WTC11 (cell line): Measurements from ENCODE around the gene RBMS1.

Source experiments
- AFF4 ChIP-seq: sonication (generic); formaldehyde crosslinking; IDR thresholded peaks from 2 replicates; pipeline ENCODE4 v1.8.1; 2023; ENCODE audit warnings: mild to moderate bottlenecking, missing genetic modification reagents, borderline replicate concordance
- ZBTB21 ChIP-seq: sonication (generic); formaldehyde crosslinking; IDR thresholded peaks from 2 replicates; pipeline ENCODE4 v1.8.1; 2023; ENCODE audit warnings: mild to moderate bottlenecking, missing genetic modification reagents, borderline replicate concordance
- TF ChIP-seq, protein P1 (sequence below): fragments of 200-600 bp; IDR thresholded peaks from 2 replicates; pipeline ENCODE4 v1.8.0; 2022; ENCODE audit warnings: antibody characterized with exemption
- TF ChIP-seq, protein P2 (sequence below): sonication (generic); formaldehyde crosslinking; conservative IDR thresholded peaks from 2 replicates; pipeline ENCODE4 v1.8.1; 2023; ENCODE audit warnings: mild to moderate bottlenecking, low read depth, missing genetic modification reagents, moderate library complexity
- TF ChIP-seq, protein P3 (sequence below): sonication (generic); formaldehyde crosslinking; IDR thresholded peaks from 2 replicates; pipeline ENCODE4 v1.8.0; 2023; ENCODE audit warnings: missing genetic modification reagents

DNA sequence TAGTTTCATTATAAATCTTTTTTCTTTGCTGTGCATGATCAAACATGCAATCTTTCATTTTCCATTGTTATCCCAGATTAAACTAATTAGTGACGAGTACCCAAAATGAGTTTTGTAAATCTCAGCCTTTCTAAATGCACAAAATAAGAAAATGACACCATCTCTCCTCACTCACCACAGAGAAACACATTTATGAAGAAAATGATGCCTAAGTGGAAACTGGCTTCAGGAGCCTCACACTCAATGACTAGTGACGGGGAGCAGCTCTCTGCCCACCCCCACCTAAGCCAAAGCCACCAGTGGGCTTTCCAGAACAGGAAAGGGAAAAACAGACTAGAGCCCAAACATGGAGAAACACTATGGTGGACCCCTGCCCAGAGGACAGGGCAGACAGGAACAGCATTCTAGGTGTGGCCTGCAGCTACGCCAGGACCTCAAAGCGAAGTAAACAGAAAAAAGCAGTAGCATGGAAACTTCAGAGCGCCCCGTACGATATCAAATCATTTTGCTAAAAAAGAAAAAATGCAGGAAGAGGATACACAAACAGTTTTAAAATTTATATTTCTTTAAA, 113.5 kb downstream of the RBMS1 start:
- TF ChIP-seq, protein P1, sequence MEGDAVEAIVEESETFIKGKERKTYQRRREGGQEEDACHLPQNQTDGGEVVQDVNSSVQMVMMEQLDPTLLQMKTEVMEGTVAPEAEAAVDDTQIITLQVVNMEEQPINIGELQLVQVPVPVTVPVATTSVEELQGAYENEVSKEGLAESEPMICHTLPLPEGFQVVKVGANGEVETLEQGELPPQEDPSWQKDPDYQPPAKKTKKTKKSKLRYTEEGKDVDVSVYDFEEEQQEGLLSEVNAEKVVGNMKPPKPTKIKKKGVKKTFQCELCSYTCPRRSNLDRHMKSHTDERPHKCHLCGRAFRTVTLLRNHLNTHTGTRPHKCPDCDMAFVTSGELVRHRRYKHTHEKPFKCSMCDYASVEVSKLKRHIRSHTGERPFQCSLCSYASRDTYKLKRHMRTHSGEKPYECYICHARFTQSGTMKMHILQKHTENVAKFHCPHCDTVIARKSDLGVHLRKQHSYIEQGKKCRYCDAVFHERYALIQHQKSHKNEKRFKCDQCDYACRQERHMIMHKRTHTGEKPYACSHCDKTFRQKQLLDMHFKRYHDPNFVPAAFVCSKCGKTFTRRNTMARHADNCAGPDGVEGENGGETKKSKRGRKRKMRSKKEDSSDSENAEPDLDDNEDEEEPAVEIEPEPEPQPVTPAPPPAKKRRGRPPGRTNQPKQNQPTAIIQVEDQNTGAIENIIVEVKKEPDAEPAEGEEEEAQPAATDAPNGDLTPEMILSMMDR: no peak
- TF ChIP-seq, protein P2, sequence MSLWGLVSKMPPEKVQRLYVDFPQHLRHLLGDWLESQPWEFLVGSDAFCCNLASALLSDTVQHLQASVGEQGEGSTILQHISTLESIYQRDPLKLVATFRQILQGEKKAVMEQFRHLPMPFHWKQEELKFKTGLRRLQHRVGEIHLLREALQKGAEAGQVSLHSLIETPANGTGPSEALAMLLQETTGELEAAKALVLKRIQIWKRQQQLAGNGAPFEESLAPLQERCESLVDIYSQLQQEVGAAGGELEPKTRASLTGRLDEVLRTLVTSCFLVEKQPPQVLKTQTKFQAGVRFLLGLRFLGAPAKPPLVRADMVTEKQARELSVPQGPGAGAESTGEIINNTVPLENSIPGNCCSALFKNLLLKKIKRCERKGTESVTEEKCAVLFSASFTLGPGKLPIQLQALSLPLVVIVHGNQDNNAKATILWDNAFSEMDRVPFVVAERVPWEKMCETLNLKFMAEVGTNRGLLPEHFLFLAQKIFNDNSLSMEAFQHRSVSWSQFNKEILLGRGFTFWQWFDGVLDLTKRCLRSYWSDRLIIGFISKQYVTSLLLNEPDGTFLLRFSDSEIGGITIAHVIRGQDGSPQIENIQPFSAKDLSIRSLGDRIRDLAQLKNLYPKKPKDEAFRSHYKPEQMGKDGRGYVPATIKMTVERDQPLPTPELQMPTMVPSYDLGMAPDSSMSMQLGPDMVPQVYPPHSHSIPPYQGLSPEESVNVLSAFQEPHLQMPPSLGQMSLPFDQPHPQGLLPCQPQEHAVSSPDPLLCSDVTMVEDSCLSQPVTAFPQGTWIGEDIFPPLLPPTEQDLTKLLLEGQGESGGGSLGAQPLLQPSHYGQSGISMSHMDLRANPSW: no peak
- TF ChIP-seq, protein P3, sequence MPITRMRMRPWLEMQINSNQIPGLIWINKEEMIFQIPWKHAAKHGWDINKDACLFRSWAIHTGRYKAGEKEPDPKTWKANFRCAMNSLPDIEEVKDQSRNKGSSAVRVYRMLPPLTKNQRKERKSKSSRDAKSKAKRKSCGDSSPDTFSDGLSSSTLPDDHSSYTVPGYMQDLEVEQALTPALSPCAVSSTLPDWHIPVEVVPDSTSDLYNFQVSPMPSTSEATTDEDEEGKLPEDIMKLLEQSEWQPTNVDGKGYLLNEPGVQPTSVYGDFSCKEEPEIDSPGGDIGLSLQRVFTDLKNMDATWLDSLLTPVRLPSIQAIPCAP (CRISPR knock-in tag): no peak
- no peak for TF ChIP-seq AFF4 (CRISPR knock-in tag)
- TF ChIP-seq ZBTB21 (CRISPR knock-in tag): no peak
